ENCODE measurements around the gene CIAPIN1.
A peak's percentile ranks its signal among the peaks of the same experiment; 100 is the strongest.

The CIAPIN1 gene

DNA sequence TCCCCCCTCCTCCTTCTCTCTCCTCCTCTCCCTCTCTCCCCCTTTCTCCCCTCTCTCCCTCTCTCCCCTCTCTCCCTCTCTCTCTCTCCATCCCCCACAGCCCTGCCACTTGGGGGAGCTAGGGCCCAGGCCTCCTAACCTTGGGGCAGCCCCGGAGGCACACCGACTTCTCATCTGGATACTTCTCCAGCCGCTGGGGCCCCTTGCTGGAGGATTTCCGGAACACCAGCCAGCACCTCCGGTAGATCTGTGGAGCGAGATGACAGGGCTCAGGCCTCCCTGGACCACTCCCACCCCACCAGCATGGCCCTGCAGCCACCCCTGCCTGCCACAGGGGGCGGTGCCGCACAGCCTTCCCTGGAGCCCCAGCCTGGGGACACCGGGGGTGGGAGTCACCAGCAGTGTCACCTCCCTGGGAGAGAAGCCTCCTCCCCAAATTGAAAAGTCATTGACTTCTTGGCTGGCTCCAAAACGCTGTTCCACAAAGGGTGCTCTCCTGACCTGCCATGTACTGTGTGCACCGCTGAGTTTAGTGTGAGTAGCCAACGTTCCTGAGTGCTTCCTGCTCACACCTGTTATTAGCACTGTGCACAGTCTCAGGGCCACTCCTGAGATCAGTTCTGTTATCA is 28.6 kb upstream of the CIAPIN1 start:
- in situ Hi-C loops (cut with MboI; ENCODE audit: low sequenced_read_pairs, unreplicated experiment): no loop called here
- TF ChIP-seq, protein P1, sequence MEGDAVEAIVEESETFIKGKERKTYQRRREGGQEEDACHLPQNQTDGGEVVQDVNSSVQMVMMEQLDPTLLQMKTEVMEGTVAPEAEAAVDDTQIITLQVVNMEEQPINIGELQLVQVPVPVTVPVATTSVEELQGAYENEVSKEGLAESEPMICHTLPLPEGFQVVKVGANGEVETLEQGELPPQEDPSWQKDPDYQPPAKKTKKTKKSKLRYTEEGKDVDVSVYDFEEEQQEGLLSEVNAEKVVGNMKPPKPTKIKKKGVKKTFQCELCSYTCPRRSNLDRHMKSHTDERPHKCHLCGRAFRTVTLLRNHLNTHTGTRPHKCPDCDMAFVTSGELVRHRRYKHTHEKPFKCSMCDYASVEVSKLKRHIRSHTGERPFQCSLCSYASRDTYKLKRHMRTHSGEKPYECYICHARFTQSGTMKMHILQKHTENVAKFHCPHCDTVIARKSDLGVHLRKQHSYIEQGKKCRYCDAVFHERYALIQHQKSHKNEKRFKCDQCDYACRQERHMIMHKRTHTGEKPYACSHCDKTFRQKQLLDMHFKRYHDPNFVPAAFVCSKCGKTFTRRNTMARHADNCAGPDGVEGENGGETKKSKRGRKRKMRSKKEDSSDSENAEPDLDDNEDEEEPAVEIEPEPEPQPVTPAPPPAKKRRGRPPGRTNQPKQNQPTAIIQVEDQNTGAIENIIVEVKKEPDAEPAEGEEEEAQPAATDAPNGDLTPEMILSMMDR (IDR thresholded peaks at IDR 0.05; ENCODE audit: borderline replicate concordance, control extremely low read depth, extremely low read depth, insufficient read depth, missing control alignments): peak; percentile 85
- DNase-seq (ENCODE audit: low spot score): peak; percentile 88

GRCh38 chr16:57474671-57475661 is 27.8 kb upstream of the CIAPIN1 start:
- no peak for DNase-seq (ENCODE audit: low spot score)
- in situ Hi-C loops (cut with MboI; ENCODE audit: low sequenced_read_pairs, unreplicated experiment): no loop called here
- TF ChIP-seq, protein P1 (IDR thresholded peaks at IDR 0.05; ENCODE audit: borderline replicate concordance, control extremely low read depth, extremely low read depth, insufficient read depth, missing control alignments): no peak

- TF ChIP-seq, protein P1 (IDR thresholded peaks at IDR 0.05; ENCODE audit: borderline replicate concordance, control extremely low read depth, extremely low read depth, insufficient read depth, missing control alignments): no peak
- no peak for DNase-seq (ENCODE audit: low spot score)
- in situ Hi-C loops (cut with MboI; ENCODE audit: low sequenced_read_pairs, unreplicated experiment): no loop called here
Observed at GRCh38 chr16:57473906-57474305, 26.7 kb upstream of the CIAPIN1 start.

DNA sequence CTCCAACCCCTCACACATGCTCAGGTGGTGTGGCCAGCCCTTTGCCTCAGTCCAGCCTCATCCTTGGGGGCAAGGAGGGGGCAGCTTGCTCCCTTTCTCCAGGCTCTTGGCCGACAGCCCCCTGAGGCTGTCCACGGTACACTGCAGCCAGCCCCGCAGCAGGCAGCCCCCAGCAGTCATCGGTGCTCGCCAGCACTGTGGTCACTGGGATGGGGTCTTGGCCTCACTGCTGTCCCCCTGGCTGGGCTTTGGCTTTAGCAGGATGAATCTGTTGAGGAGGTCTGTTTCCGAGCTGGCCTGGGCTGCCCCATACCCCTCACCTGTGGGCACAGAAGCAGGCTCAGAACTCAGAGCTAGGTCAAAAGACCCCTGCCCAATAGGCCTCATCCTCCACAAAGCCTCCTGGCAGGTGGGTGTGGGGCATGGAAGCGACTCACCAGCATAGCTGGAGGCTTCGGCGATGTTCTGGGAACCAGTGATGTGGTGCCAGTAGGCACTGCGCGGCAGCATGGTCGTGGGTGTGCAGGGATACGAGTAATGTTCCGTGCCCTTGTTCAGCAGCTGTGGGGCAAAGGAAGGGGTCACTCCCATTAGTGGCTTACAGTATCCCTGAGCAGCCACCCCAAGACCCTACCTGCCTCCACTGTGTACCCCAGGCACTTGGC is 26.1 kb upstream of the CIAPIN1 start:
- TF ChIP-seq, protein P1 (IDR thresholded peaks at IDR 0.05; ENCODE audit: borderline replicate concordance, control extremely low read depth, extremely low read depth, insufficient read depth, missing control alignments): no peak
- no peak for DNase-seq (ENCODE audit: low spot score)
- in situ Hi-C loops (cut with MboI; ENCODE audit: low sequenced_read_pairs, unreplicated experiment): no loop called here

DNA sequence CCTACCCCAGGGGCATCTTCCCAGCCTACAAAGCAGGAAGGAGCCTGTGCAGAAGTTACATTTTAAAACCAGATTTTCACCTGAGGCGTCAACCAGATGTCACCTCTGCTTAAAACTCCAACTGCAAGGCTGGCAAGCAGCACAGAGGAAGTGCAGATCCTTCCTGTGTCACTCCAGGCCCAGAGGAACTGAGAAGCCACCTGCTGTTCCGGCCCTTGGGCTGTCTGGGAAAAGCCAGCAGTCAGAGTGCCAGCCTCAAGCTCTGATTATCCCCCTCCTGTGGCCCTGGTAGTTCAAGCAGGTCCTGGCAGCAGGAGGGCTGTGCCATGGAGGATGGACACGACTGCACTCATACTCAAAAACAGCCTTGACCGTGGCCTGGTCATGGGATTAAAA is 25.5 kb upstream of the CIAPIN1 start:
- DNase-seq (ENCODE audit: low spot score): no peak
- in situ Hi-C loops (cut with MboI; ENCODE audit: low sequenced_read_pairs, unreplicated experiment): no loop called here
- TF ChIP-seq, protein P1 (IDR thresholded peaks at IDR 0.05; ENCODE audit: borderline replicate concordance, control extremely low read depth, extremely low read depth, insufficient read depth, missing control alignments): no peak

Measured in GM13976 (cell line).